Ascending aorta (tissue), 2 donors: ENCODE data around the gene RSAD1. TPM values are rescaled to one million over a fixed set of nuclear protein-coding genes. Genes with fewer than 3 reads are reported as not detected.

ENCODE experiments used
- DNase-seq, 2 donors: peaks; one replicate each; pipeline ENCODE4 v3.0.0-alpha.2; 2019; ENCODE audit warnings: low spot score in 2 of 2
- H3K27ac ChIP-seq, 2 donors: fragments of 200-600 bp; sonication (generic); one replicate each; pipeline ENCODE4 v1.5.1; 2016 to 2017; ENCODE audit warnings: mild to moderate bottlenecking in 1 of 2
- H3K27me3 ChIP-seq: fragments of 200-600 bp; sonication (generic); one replicate; pipeline ENCODE4 v1.5.1; 2017
- H3K36me3 ChIP-seq, 2 donors: fragments of 200-600 bp; sonication (generic); one replicate each; pipeline ENCODE4 v1.5.1; 2016
- H3K4me1 ChIP-seq, 2 donors: fragments of 200-600 bp; sonication (generic); one replicate each; pipeline ENCODE4 v1.5.1; 2016 to 2017; ENCODE audit warnings: mild to moderate bottlenecking in 1 of 2
- H3K4me3 ChIP-seq, 2 donors: fragments of 200-600 bp; sonication (generic); one replicate each; pipeline ENCODE4 v1.5.1; 2016 to 2017; ENCODE audit warnings: mild to moderate bottlenecking in 1 of 2
- H3K9me3 ChIP-seq, 2 donors: fragments of 200-600 bp; sonication (generic); one replicate each; pipeline ENCODE4 v1.5.1; 2016
- CTCF ChIP-seq, 3 experiments: fragments of 200-600 bp in 2 of 3; fragments of 450-650 bp in 1 of 3; sonication (generic) in 2 of 3; IDR thresholded peaks; one replicate each; pipeline ENCODE4 v1.5.1; 2016 to 2019; ENCODE audit warnings: antibody characterized with exemption in 3 of 3, mild to moderate bottlenecking in 1 of 3, moderate library complexity in 1 of 3
- intact Hi-C: fragments of 100-400 bp; cut with DNase I; formaldehyde crosslinking; loops from one replicate; pipeline ENCODE4 v1.15.1; 2023
- total RNA-seq: library from RNA; depleted of rRNA; stranded (reverse); fragments of >200 nt; gene quantifications from one replicate; pipeline ENCODE4 v1.1.0, GENCODE V29; 2016

Gene RSAD1
- total RNA-seq, 1 donor from 2014 or later, result 36.7 TPM

GRCh38 chr17:50521514-50521913, 42.9 kb downstream of the RSAD1 start:
- Histone ChIP-seq H3K4me1 (no peaks in the 10 kb centered on the region), H3K27me3 (no peaks in the 10 kb centered on the region), H3K4me3 (no peak overlapping the region), H3K9me3 (no peaks in the 10 kb centered on the region), H3K27ac (no peak overlapping the region), H3K36me3 (no peaks in the 10 kb centered on the region)
- no peak for TF ChIP-seq CTCF (IDR thresholded peaks at IDR 0.05)
- no peak for DNase-seq
- intact Hi-C loops, result no loop called here

- TF ChIP-seq CTCF (IDR thresholded peaks at IDR 0.05), result no peak
- Histone ChIP-seq H3K9me3 (no peaks in the 10 kb centered on the region), H3K27ac (no peak overlapping the region), H3K4me3 (no peak overlapping the region), H3K4me1 (no peaks in the 10 kb centered on the region), H3K36me3 (no peaks in the 10 kb centered on the region), H3K27me3 (no peaks in the 10 kb centered on the region)
- intact Hi-C loops, result no loop called here
- no peak for DNase-seq
Observed at GRCh38 chr17:50522766-50523165, 44.1 kb downstream of the RSAD1 start.

- no peak for DNase-seq
- H3K27ac ChIP-seq, result no peak overlapping the region
- intact Hi-C loops, result no loop called here
- no peaks in the 10 kb centered on the region for H3K27me3 ChIP-seq
- H3K9me3 ChIP-seq, result no peaks in the 10 kb centered on the region
- no peak overlapping the region for H3K4me3 ChIP-seq
- no peaks in the 10 kb centered on the region for H3K4me1 ChIP-seq
- H3K36me3 ChIP-seq, result no peaks in the 10 kb centered on the region
- no peak for TF ChIP-seq CTCF (IDR thresholded peaks at IDR 0.05)
Observed at GRCh38 chr17:50523208-50523607, 44.5 kb downstream of the RSAD1 start.

GRCh38 chr17:50524838-50525237, 46.2 kb downstream of the RSAD1 start:
- Histone ChIP-seq H3K27me3 (no peaks in the 10 kb centered on the region), H3K9me3 (no peaks in the 10 kb centered on the region), H3K4me3 (no peak overlapping the region), H3K4me1 (no peaks in the 10 kb centered on the region), H3K27ac (no peak overlapping the region), H3K36me3 (no peaks in the 10 kb centered on the region)
- no peak for DNase-seq
- intact Hi-C loops, result no loop called here
- no peak for TF ChIP-seq CTCF (IDR thresholded peaks at IDR 0.05)

GRCh38 chr17:50527155-50527762, 48.6 kb downstream of the RSAD1 start:
- intact Hi-C loops, result no loop called here
- Histone ChIP-seq H3K27ac (no peak overlapping the region), H3K4me1 (no peaks in the 10 kb centered on the region), H3K36me3 (no peaks in the 10 kb centered on the region), H3K4me3 (no peak overlapping the region), H3K27me3 (peaks cover under 1% of the 10 kb centered on the region), H3K9me3 (no peaks in the 10 kb centered on the region)
- no peak for DNase-seq
- TF ChIP-seq CTCF (IDR thresholded peaks at IDR 0.05), result no peak

- DNase-seq, result no peak
- Histone ChIP-seq H3K27me3 (peaks cover 8% of the 10 kb centered on the region), H3K4me1 (no peaks in the 10 kb centered on the region), H3K4me3 (no peak overlapping the region), H3K36me3 (no peaks in the 10 kb centered on the region), H3K27ac (no peak overlapping the region), H3K9me3 (no peaks in the 10 kb centered on the region)
- no peak for TF ChIP-seq CTCF (IDR thresholded peaks at IDR 0.05)
- intact Hi-C loops, result no loop called here
Observed at GRCh38 chr17:50527949-50528474, 49.4 kb downstream of the RSAD1 start.
